Hepatic stellate cell (primary cell): ENCODE measurements around the gene FRY.

Source experiments
- DNase-seq: peaks from one replicate; pipeline ENCODE4 v3.0.0; 2011; ENCODE audit warnings: low spot score

The FRY gene

DNA sequence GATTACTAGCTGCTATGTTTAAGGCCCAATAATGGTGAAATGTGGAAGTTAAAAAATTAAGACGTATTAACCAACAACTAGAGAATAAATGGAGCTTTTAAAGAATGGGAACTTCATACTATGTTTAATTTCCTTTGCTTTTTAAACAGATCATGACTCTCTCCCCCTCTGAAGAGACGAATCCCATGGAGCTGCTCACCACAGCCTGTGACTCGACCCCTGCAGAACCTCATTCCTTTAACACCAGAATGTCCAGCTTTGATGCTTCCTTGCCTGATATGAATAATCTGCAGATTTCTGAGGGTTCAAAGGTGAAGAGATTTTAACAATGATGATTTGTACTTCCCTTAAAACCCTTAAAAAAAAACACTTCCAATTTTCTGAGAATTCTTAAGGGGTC lies 230.6 kb downstream of the FRY start:
- DNase-seq, result peak; percentile 9

DNA sequence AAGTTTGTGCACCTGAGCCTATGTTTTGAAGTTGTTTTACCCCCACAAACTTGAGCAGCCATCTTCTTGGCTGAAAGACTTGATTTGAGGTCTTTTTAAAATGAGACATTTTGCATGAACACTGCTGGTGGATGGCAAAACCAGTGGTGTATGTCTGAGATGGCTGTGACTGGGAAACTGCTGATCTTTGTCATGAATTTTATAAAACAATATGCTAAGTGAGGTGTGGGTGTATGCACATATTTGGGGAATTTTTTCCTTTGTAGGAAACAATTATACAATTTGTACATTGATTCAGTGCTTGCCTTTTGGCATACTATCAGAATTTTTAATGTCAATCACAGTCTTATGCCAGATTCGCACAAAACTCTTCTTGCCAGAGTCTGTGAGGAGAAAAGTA lies 231.0 kb downstream of the FRY start:
- DNase-seq, result no peak

DNA sequence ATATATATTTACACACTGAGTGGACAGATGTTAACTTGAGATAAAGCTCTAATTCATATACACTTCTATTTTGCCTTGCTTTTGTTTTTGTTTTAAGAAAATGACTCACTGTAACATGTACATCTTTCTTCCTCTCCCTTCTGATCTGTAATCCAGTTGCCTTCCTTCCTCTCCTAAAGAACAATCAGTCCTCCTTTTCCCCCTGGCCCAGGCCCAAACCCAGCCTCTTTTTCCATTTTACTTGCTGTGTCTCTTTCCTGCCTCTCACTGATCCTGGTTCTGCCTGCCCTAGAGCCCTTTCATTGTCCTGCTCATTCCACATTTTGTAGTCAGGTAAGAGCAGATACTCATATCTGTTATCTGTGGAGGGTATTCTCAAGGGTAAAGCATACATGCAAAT lies 232.8 kb downstream of the FRY start:
- no peak for DNase-seq

DNA sequence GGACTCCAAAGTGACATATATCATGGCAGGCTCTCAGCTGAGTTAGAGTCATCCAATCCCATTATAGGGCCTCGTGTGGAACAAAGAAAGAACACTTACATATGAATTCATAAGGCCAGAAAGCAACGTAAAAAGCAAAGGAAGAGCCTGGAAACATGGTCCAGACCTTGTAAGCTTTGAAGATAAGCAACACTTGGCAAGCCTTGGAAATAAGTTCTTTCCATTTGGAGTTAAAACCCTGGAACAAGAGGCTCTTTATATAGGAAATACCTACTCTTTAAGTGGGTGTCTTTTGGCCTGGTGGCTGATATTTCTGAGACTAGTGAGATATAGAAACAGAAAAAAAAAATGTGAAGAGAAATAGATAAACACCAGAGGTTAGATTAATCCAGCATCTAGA lies 234.2 kb downstream of the FRY start:
- no peak for DNase-seq

DNA sequence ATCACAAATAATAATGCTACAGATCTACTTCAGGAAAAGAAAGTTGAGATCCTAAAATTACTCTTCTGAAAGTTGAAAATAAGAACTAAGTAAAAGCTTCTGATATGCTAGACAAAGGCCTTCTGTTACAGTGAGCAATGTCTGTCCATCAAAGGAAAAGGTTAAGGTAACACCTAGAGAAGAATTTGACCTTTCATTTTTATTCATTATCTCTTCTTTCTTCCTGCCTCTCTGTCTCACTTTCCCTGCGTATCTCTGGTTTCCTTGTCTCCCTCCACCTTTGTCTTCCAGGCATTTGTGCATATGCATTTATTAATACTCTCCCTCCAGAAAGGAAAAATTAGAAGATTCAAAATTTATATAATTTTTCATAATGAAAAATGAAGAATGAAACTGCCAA lies 234.6 kb downstream of the FRY start:
- no peak for DNase-seq

DNA sequence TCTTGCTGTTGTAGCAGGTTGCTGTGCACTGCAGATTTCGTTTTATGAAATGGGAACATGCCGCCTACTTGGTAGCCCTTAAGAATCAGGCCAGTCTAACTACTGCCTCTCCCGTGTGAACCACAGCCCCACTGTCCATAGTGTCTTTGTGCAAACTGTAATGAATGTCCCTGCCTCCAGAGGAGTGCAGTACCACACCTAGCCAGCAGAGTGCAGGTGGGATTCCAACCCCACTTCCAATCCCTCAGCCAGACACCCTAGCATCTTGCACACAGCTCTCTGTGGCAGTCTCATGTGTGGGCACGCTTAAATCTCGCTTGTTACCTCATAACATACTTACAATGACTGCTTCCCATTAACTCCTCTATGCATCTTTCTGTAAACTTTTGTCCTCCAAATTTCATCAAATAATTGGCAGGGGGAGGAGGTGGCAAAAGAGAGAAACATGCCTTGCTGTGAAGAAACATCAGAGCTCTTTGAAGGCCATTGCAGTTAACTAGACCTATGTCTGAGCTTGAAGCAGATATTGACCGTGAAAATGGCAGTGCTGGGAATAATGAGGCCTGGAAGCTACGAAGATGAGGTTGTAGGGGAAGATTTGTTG lies 236.4 kb downstream of the FRY start:
- DNase-seq, result no peak

DNA sequence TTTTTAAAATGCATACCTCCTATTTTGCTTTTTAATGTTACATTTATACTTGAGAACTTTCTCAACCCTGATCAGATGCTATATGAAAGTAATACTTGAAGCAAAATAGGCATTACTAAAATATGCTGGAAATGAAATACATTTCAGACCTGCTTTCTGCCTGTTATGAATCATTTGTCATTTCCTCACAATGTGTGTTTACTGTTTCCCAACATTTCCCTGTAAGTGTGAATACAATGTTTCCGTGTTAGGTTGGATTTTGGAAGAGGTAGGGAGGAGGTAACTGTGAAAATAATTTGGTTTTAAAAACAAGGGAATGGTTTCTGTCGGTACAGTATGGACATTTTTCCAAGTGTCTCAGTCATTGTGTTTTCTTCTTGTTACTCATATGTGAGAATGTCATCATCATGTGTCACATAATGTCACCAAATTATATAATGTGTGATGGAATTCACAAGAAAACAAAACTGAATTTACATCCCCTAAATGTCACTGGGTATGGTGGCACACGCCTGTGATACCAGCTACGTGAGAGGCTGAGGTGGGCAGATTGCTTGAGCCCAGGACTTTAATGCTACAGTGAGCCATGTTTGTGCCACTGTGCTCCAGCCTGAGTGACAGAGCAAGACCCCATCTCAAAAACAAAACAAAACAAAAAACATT lies 240.6 kb downstream of the FRY start:
- no peak for DNase-seq

DNA sequence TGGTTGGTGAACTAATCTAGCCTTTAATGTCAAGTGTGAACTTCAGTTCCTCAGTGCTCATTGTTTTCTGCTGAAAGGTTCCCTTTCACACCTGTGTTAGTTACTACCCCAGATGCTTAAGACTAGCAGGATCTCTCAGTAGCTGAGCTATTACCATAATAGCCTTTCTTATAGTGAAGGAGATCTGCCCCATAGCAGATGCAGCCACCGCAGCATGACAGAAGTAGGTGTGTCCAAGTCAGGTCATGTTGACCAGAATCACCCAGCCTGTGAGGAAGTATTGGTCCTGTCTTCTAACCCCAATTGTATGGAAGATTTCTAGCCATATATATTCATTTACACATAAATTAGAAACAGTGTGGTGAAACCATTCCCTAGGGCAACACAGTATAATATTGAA lies 246.3 kb downstream of the FRY start:
- no peak for DNase-seq

DNA sequence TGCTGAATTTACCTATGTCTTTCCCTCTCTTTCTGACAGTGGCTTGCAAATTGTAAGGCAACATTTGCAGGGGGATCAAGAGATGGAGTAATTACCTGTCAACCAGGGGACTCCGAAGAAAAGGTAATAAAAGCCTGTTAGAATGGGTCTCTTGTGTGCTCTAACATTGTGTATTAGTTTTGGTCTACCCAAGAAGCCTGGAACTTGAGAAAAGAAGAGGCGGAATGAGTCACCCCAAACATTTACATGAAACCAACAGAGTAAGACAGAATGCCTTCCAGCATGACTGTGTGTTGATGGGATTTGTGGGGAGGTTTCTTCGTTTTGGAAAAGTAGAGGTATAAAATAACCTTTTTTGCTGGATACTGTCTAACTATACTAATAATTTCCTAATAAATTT lies 246.9 kb downstream of the FRY start:
- DNase-seq, result peak; percentile 16

DNA sequence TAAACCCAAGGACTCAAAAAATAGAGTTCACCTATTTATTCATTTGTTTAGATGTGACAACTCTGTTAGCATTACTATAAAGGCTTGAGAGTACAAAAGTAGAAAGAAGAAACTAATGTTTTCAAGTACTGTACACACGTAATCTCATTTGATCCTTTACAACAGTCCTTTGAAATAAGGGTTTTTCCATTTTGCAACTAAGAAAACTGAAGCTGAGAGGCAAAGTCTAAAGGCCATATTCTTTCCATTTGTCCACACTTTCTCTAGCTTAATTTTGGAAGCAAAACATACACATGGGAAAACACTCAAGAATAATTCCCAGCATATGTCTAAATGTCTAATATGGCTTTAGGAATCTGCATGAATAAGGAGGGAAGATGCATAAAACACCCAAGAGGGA lies 249.5 kb downstream of the FRY start:
- DNase-seq, result no peak

DNA sequence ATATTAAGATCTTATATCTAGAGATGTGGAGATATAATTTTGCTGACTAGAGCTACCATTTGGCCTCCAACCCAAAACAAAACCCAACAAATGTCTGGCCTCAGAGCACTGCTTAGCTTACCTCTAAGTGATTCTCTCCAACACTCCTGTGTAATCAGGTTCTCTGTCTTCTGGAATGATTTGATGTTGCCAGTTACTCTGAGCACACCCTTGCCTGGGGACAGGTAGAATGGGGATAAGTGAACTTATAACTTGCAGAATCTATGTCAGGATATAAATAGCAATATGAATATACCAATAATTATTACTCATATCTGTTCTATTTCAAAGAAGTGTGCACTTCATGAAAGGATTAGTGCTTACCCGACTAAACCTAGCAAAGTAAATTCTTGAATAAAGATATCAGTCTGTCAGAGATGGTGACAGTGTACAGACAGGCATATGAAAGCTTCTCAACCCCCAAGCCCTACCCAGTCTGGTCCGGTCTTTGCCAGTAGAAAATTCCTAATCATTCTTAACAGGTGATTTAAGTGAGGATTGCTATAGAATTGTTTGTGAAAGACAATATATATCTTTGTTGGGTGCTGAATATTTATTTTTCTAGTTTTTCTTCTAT lies 250.6 kb downstream of the FRY start:
- DNase-seq, result no peak

DNA sequence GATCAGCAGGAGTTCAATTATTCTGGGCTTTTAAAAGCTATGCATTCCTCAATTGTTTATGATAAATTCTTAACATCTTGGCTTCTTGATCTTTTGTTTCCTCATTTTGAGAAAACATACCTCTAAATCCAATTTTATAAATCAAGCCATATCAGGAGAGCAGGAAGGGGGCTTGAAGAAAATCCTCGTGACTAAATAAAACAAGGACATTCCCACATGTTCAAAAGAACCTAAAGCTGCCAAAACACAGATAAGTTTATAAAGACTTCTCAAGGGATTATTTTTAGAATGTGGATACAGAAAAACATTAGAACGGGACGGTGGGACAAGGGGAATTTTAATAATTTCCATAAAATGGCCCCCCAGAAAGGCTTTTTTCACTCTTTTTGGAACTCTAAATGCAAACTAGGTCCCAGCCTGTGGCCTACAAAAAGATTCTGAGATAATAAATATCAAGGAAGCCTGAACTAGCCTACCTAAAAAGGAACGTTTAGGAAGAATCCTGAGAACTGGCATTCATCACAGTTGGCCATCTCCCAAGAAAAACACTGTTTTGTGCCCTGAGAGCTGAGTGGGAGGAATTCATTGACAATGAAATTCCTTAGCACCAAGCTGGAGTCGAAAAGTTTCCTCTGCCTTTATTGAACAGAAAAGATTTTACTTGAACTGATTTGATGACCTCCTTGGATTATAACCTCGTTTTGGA lies 253.5 kb downstream of the FRY start:
- DNase-seq, result peak; percentile 47

DNA sequence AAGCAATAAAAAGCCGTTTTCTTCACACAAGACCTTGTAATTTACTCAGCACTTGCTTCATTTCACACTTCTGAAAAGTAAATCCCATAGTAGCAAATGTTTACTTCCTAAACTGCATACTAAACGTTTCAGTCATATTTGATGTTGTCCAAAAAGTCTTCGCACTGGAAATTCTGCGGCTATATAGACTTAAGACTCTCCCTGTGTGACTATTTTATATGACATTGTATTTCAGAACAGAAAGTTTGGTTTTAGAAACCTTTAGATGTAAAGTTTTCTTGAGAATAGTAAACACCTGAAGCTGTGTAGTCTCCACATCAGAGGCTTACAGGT lies 254.0 kb downstream of the FRY start:
- no peak for DNase-seq

DNA sequence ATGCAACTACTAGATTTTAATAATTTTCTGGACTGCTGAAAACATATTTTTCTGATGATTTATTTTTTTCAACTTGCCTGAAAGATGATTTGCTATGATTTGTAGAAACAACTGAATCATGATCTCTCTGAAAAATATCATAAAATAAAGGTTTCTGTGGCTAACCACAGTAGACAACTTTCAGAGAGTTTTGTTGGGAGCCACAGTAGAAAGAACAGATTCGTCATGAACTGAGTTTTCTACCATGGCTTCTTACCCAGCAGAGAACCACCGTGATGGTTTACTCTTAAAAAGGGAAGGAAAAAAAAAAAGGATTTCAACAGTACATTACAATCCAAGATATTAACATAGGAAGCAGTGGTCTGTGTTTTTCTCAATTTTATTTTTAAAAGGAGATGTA lies 265.6 kb downstream of the FRY start:
- no peak for DNase-seq

DNA sequence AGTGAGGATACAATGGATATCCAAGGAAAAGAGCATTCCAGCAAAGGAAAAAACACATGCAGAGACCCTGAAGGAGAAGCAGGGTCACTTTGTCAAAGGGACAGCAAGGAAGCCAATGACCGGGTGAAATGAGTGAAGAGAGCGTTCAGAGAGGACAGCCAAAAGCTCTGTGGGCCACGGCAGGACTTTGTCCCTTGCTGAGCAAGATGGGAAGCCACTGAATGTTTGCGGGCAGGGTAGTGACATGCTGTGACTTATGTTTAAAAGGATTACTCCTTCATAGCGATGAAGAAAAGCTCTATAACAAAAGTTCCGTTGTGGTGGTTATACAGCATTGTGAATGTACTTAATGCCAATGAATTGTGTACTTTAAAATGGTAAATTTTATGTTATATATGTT lies 267.1 kb downstream of the FRY start:
- DNase-seq, result no peak

DNA sequence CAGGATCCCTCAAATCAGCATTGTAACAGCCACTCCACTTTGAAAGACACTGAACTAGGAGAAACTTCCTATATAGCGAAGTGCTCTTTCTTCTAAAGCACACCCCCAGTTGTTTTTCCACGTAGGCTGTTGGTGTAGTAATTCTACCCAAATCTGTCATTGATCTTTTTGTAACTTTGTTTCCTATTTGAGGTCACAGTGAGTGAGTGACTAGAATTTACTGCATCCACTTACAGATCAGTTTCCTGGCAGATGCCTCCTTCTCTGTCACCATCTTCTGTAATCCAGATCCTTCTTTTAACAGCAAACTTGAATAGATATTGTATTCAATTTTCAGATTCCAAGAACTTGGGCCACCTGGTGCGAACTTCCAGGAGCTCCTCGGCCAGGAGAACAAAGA lies 268.3 kb downstream of the FRY start:
- DNase-seq, result no peak

DNA sequence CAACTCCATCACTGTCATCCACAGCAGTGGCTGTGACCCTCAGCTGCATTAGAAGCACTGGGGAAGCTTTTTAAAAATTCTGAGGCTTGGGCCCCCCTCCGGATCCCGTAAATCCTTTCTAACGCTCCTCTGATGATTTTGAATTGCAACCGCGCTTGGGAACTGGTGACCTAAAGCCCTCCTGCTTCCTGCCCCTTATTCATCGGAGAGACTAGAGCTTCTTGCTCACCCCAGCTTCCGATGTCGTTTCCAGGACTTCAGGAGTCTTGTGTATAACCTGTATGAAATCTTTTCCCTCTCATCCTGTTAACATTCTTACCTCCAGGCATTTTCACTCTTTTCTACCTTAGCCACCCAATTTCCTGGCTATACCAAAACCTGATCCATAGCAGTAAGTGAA lies 268.8 kb downstream of the FRY start:
- no peak for DNase-seq

DNA sequence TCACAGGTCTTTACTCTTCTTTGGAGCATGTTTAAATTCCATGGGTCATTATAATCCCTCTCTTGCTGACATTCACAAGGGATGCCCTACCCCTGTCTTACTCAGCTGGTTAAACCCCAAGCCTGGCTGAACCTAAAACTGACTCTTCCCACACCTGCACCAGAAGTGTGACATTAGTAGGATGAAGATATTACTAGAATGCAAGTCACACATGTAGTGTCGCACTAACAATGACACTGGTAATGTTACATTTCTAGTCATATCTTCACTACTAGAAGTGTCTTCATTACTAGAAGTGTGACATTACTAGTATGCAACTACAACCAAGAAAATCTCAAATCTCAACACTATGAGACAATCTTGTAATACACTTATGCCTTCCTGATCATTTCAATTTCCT lies 269.3 kb downstream of the FRY start:
- no peak for DNase-seq

DNA sequence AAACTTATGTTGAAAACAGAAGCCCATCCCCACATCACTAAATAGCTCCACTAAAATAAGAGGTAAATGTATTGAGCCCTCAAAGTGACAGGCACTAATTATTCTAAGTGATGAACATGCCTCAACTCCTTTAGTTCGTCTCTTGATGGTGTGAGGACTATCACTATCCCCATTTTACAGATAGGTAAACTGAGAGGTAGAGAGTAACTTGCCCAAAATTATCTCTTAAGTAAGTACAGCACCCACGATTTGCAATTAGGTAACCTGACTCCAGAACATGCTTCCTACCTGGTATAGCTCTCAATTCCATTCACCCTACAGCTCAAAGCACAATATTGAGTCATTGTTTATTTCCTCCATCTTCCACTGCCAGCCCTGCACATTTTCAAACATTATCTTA lies 270.9 kb downstream of the FRY start:
- DNase-seq, result no peak

DNA sequence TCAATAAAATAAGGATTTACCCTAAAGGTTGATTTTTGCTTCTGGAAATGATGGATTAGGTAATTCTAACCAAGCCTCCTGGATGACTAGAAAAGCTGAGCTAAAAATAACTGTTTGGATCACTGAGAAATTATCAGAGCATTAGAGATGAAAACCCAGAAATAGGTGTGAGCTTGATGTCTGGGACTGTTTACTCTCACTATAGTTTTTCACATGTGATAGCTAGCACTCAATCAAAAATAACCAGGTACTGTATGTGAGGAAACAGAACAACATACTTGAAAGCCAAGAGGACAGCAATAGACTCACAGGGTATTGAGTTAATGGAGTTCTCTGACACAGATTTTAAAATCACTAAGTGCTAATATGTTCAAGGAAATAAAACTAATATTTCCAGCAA lies 274.1 kb downstream of the FRY start:
- no peak for DNase-seq

DNA sequence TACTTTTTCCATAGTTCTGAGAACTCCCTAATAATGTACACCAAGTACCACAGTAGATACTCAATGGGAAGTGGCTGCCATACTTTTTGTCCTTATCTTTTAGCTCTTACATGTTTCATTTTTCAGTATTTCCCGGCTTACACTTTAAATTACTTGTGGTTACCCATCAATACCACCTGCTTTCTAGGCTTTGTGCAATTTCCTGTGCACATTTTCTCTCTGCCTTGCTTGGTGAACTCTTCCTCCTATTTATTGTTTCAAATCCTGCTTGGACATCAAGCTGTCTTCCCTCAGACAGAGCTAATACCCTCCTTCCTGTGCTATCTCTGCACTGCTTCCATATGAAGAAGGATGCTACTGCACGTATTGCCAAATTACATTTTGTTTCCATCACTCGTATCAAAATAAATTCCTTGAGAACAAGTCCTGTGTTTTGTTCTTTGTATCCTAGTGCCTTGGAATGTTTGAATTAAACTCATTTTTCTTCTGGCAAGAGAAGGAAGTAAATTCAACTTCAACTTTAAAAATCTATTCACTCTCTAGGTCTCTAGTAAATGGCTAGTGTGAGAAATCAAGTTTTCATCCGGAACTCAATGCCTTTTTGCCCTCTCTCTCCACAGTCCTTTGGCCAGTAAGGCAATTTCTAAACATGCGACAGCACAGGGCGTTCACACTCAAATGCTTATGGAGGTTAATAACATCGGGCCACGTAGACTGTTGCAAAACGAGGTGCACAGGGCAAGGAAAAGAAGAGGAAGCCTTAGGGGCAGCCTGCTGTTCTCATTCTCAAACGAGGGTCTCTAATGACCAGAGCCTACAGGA lies 277.9 kb downstream of the FRY start:
- no peak for DNase-seq

DNA sequence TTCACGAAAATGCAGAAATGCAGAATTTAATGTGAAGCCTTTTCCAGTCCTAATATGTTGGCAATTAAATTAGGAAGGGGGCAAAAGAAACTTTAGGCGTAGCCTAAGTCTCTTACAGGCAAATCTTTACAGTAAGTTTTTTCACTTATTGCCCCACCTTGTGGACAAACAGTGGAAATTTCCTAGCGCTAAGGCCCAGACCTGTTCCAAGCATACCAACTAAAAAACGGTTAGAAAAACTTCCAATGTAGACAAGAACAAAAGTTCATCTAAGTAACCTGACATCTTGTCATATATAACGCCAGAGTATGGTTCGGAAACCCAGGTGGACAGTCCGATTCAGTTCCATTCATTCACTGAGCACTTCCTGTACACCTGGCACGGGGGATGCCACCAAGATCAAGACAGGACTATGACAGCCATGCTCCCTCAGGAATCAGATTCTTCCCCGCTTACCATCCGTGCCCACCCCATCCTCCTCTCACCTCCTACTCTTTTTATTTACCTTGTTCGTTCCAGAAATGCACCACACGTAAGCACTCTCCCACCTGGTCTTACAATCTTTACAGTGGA lies 278.6 kb downstream of the FRY start:
- peak; percentile 38 for DNase-seq
